ENCODE measurements around the gene CDHR3.

The CDHR3 gene

DNA sequence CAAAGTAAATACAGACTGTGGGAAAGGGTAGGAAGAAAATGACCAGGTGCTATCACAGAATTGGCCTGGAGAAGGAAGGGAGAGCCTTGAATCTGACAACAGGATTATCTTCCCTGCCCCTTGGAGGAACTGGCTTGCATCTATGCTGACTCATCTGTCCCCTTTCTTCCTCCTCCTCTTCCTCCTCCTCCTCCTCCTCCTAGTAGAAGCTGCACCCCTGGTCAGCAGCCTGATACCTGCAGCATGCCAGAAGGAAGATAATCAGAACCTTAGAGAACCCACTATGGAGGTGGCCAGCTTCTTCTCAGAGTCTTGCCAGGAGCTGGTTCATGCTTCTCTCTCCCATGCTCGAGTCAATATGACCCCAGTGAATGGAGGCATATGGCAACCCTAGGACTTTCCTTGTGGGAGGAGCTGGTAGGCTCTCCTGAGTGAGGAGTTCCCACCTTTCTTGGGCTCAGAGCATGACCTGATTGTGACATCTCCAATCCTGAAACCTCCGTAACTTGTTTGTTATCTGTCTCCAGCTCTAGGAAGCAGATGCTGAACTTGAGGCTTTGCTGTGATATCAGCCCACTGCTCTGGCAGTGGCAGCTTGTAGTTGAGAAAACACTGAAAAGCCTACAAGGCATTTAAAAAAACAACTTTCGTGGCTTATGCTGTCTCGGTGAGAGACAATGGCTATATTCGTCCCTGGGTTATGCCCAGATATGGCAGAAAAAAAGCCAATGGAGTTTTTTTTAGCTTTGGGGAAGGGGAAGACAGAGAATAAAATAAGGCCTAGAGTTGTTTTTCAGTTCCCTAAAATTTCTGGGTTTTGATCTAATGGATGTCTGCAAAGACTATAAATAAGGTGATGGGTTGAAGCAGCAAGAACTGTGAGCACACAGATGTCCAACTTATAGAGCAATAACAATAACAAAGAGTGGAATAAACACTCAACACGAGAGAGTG, 60.6 kb downstream of the CDHR3 start:
- Histone ChIP-seq H4K20me1 (ENCODE audit: low read depth, low read length) (no peaks in the 10 kb centered on the region), H3K9ac (ENCODE audit: low read length) (peak overlapping the region; percentile 17; the same call in 1 of the 2 replicates), H3K9me2 (replicated peaks; ENCODE audit: insufficient read depth, low read length) (no peaks in the 10 kb centered on the region), H3K36me3 (ENCODE audit: low read length) (no peaks in the 10 kb centered on the region), H3K79me2 (ENCODE audit: insufficient read depth, low read length) (no peaks in the 10 kb centered on the region), H3K4me3 (ENCODE audit: insufficient read depth, low read length, poor library complexity, severe bottlenecking) (peak overlapping the region; percentile 11), H2AFZ (ENCODE audit: low read depth, low read length, severe bottlenecking) (no peak overlapping the region), H3F3A (ENCODE audit: insufficient read depth) (peaks cover 34% of the 10 kb centered on the region), H3K27me3 (ENCODE audit: low read length) (no peaks in the 10 kb centered on the region), H3K27ac (ENCODE audit: low read depth, low read length) (peak overlapping the region; percentile 66), H3K9me3 (ENCODE audit: insufficient read depth, low read length) (no peaks in the 10 kb centered on the region), H3K4me2 (ENCODE audit: low read depth, low read length, poor library complexity, severe bottlenecking) (peak overlapping the region; percentile 64)
- TF ChIP-seq, protein P1, sequence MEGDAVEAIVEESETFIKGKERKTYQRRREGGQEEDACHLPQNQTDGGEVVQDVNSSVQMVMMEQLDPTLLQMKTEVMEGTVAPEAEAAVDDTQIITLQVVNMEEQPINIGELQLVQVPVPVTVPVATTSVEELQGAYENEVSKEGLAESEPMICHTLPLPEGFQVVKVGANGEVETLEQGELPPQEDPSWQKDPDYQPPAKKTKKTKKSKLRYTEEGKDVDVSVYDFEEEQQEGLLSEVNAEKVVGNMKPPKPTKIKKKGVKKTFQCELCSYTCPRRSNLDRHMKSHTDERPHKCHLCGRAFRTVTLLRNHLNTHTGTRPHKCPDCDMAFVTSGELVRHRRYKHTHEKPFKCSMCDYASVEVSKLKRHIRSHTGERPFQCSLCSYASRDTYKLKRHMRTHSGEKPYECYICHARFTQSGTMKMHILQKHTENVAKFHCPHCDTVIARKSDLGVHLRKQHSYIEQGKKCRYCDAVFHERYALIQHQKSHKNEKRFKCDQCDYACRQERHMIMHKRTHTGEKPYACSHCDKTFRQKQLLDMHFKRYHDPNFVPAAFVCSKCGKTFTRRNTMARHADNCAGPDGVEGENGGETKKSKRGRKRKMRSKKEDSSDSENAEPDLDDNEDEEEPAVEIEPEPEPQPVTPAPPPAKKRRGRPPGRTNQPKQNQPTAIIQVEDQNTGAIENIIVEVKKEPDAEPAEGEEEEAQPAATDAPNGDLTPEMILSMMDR (IDR thresholded peaks at IDR 0.05; ENCODE audit: insufficient read depth, low read length, poor library complexity, severe bottlenecking) = no peak

DNA sequence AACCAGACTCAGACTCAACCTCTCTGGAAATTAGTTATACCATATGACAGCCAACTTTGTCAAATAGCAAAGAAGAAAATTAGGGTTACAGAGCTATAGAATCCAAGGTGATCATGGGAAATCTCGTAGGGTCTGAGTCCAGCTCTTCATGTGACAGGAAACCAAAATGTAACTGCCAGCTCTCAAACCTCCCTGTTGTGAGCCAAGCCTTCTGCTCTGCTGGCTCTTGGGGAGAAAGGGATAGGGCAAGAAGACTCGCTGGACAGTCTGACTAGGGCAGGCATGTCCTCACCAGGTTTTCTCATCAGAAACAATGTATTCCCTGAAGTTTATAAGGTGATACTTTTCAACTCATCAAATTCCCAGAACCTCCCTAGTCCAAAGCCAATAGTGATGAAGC, 63.0 kb downstream of the CDHR3 start:
- TF ChIP-seq, protein P1 (IDR thresholded peaks at IDR 0.05; ENCODE audit: insufficient read depth, low read length, poor library complexity, severe bottlenecking) = no peak
- no peak for TF ChIP-seq EZH2phosphoT487 (conservative IDR thresholded peaks at IDR 0.05; ENCODE audit: low read length)
- H3K79me2 ChIP-seq (ENCODE audit: insufficient read depth, low read length) = no peaks in the 10 kb centered on the region
- no peak overlapping the region for H3K4me2 ChIP-seq (ENCODE audit: low read depth, low read length, poor library complexity, severe bottlenecking)
- no peaks in the 10 kb centered on the region for H4K20me1 ChIP-seq (ENCODE audit: low read depth, low read length)
- no peaks in the 10 kb centered on the region for H3K36me3 ChIP-seq (ENCODE audit: low read length)
- no peaks in the 10 kb centered on the region for H3K27me3 ChIP-seq (ENCODE audit: low read length)
- H3K4me3 ChIP-seq (ENCODE audit: insufficient read depth, low read length, poor library complexity, severe bottlenecking) = no peak overlapping the region
- no peak overlapping the region for H3K27ac ChIP-seq (ENCODE audit: low read depth, low read length)
- H3F3A ChIP-seq (ENCODE audit: insufficient read depth) = peaks cover 34% of the 10 kb centered on the region
- no peaks in the 10 kb centered on the region for H3K9me2 ChIP-seq (replicated peaks; ENCODE audit: insufficient read depth, low read length)
- H2AFZ ChIP-seq (ENCODE audit: low read depth, low read length, severe bottlenecking) = no peak overlapping the region
- no peak overlapping the region for H3K9ac ChIP-seq (ENCODE audit: low read length)
- H3K9me3 ChIP-seq (ENCODE audit: insufficient read depth, low read length) = no peaks in the 10 kb centered on the region

GRCh38 chr7:106029451-106029850, 66.4 kb downstream of the CDHR3 start:
- Histone ChIP-seq H3K27me3 (ENCODE audit: low read length) (no peaks in the 10 kb centered on the region), H3F3A (ENCODE audit: insufficient read depth) (peaks cover 15% of the 10 kb centered on the region), H4K20me1 (ENCODE audit: low read depth, low read length) (no peaks in the 10 kb centered on the region), H3K4me3 (ENCODE audit: insufficient read depth, low read length, poor library complexity, severe bottlenecking) (no peak overlapping the region), H3K79me2 (ENCODE audit: insufficient read depth, low read length) (no peaks in the 10 kb centered on the region), H3K9me3 (ENCODE audit: insufficient read depth, low read length) (no peaks in the 10 kb centered on the region), H3K27ac (ENCODE audit: low read depth, low read length) (no peak overlapping the region), H3K36me3 (ENCODE audit: low read length) (no peaks in the 10 kb centered on the region), H3K9me2 (replicated peaks; ENCODE audit: insufficient read depth, low read length) (no peaks in the 10 kb centered on the region), H3K4me2 (ENCODE audit: low read depth, low read length, poor library complexity, severe bottlenecking) (no peak overlapping the region), H3K9ac (ENCODE audit: low read length) (no peak overlapping the region), H2AFZ (ENCODE audit: low read depth, low read length, severe bottlenecking) (no peak overlapping the region)
- TF ChIP-seq EZH2phosphoT487 (conservative IDR thresholded peaks at IDR 0.05; ENCODE audit: low read length) = no peak
- TF ChIP-seq, protein P1 (IDR thresholded peaks at IDR 0.05; ENCODE audit: insufficient read depth, low read length, poor library complexity, severe bottlenecking) = no peak

Measured in SU-DHL-6 (cell line).